NAMALWA (cell line): ENCODE data around the gene MRPL39.
"Not testable (repeated sequence)": the region's sequence is repeated elsewhere in the genome, so short reads cannot be mapped to it uniquely, and the experiment has no call there.

Experiments
- DNase-seq: peaks from one replicate; pipeline ENCODE4 v3.0.0-alpha.2; 2015; ENCODE audit warnings: low spot score

Gene MRPL39

GRCh38 chr21:25607151-25608043 lies at the start of gene MRPL39:
Gene MRPL39 (minus strand): TSS chr21:25607481. CDS start chr21:25607475, 6 bp downstream.
- peak; percentile 92 for DNase-seq

GRCh38 chr21:25656412-25656811 lies 49.1 kb upstream of the MRPL39 start:
- DNase-seq, result no peak

GRCh38 chr21:25649146-25649545 lies 41.9 kb upstream of the MRPL39 start:
- DNase-seq, result no peak

GRCh38 chr21:25647647-25648046 lies 40.4 kb upstream of the MRPL39 start:
- DNase-seq, result no peak

- DNase-seq, result no peak
Measured at GRCh38 chr21:25646474-25646873, 39.2 kb upstream of the MRPL39 start.

GRCh38 chr21:25643486-25643885 lies 36.2 kb upstream of the MRPL39 start:
- DNase-seq, result no peak

GRCh38 chr21:25640943-25641292 lies 33.6 kb upstream of the MRPL39 start:
- no peak for DNase-seq

- DNase-seq, result peak; percentile 10
Measured at GRCh38 chr21:25640202-25640942, 33.1 kb upstream of the MRPL39 start.

GRCh38 chr21:25639551-25640201 lies 32.4 kb upstream of the MRPL39 start:
- peak; percentile 42 for DNase-seq

GRCh38 chr21:25638660-25639550 lies 31.6 kb upstream of the MRPL39 start, which contains the start of gene JAM2:
Gene JAM2 (plus strand): TSS chr21:25639258. CDS start chr21:25639822, 564 bp downstream.
- peak; percentile 33 for DNase-seq

GRCh38 chr21:25637851-25638659 lies 30.8 kb upstream of the MRPL39 start:
- no peak for DNase-seq

- DNase-seq, result no peak
Measured at GRCh38 chr21:25636727-25637126, 29.4 kb upstream of the MRPL39 start.

- DNase-seq, result no peak
Measured at GRCh38 chr21:25635310-25635709, 28.0 kb upstream of the MRPL39 start.

GRCh38 chr21:25632296-25632695 lies 25.0 kb upstream of the MRPL39 start:
- no peak for DNase-seq

- DNase-seq, result no peak
Measured at GRCh38 chr21:25626757-25627156, 19.5 kb upstream of the MRPL39 start.

GRCh38 chr21:25625776-25626555 lies 18.7 kb upstream of the MRPL39 start:
- not testable (repeated sequence) for DNase-seq

- DNase-seq, result no peak
Measured at GRCh38 chr21:25625036-25625435, 17.8 kb upstream of the MRPL39 start.

- no peak for DNase-seq
Measured at GRCh38 chr21:25624511-25624910, 17.2 kb upstream of the MRPL39 start.

- DNase-seq, result no peak
Measured at GRCh38 chr21:25619198-25619597, 11.9 kb upstream of the MRPL39 start.

GRCh38 chr21:25615880-25616279 lies 8.6 kb upstream of the MRPL39 start:
- DNase-seq, result no peak
